ENCODE results near the gene DGLUCY.
A peak's percentile ranks its signal among the peaks of the same experiment; 100 is the strongest.

DGLUCY gene

GRCh38 chr14:91127924-91128323 lies 14.1 kb downstream of the DGLUCY start:
- Histone ChIP-seq H3K4me3 (ENCODE audit: low read depth, low read length) (no peak overlapping the region), H3K4me1 (ENCODE audit: control insufficient read depth, insufficient read depth, low read length) (no peaks in the 10 kb centered on the region), H3K9me3 (ENCODE audit: control insufficient read depth, insufficient read depth, low read depth, low read length) (no peaks in the 10 kb centered on the region), H3K36me3 (ENCODE audit: control insufficient read depth in 2 of 2, insufficient read depth in 1 of 2, low read length in 2 of 2) (peaks cover 10 to 18% of the 10 kb centered on the region in 2 experiments; a peak in 2 of 3 replicates), H3K27ac (ENCODE audit: extremely low read depth, low read depth, low read length) (no peak overlapping the region)
- ChIA-PET CTCF (interaction anchor here (0.6 to 0.7 kb wide), 3 partner anchors 12 to 241 kb away, joined by 3 to 5 read pairs (median 3); no protein-coding TSS in a partner anchor), POLR2A (no interaction called here)
- TF ChIP-seq ZNF707 (tag by site-specific recombination; IDR thresholded peaks at IDR 0.05) (peak; percentile 94), REST (tag by site-specific recombination; IDR thresholded peaks at IDR 0.05) (no peak)

GRCh38 chr14:91128699-91129098 lies 14.8 kb downstream of the DGLUCY start:
- POLR2A ChIA-PET = no interaction called here
- no peaks in the 10 kb centered on the region for H3K4me1 ChIP-seq (ENCODE audit: control insufficient read depth, insufficient read depth, low read length)
- CTCF ChIA-PET = interaction anchor here (0.6 to 1.4 kb wide), 3 partner anchors 12 to 45 kb away, joined by 3 read pairs; no protein-coding TSS in a partner anchor
- TF ChIP-seq GLIS2 (tag by site-specific recombination; IDR thresholded peaks at IDR 0.05) (no peak), HOXC10 (CRISPR knock-in tag; IDR thresholded peaks at IDR 0.05) (no peak)
- no peaks in the 10 kb centered on the region for H3K9me3 ChIP-seq (ENCODE audit: control insufficient read depth, insufficient read depth, low read depth, low read length)
- H3K4me3 ChIP-seq (ENCODE audit: low read depth, low read length) = no peak overlapping the region
- peaks cover 10 to 18% of the 10 kb centered on the region in 2 experiments; a peak in 2 of 3 replicates for H3K36me3 ChIP-seq (ENCODE audit: control insufficient read depth in 2 of 2, insufficient read depth in 1 of 2, low read length in 2 of 2)
- no peak overlapping the region for H3K27ac ChIP-seq (ENCODE audit: extremely low read depth, low read depth, low read length)

- Histone ChIP-seq H3K4me1 (ENCODE audit: control insufficient read depth, insufficient read depth, low read length) (no peaks in the 10 kb centered on the region), H3K27ac (ENCODE audit: extremely low read depth, low read depth, low read length) (no peak overlapping the region), H3K36me3 (ENCODE audit: control insufficient read depth in 2 of 2, insufficient read depth in 1 of 2, low read length in 2 of 2) (peaks cover 10 to 18% of the 10 kb centered on the region in 2 experiments; a peak in 2 of 3 replicates), H3K4me3 (ENCODE audit: low read depth, low read length) (no peak overlapping the region), H3K9me3 (ENCODE audit: control insufficient read depth, insufficient read depth, low read depth, low read length) (no peaks in the 10 kb centered on the region)
- POLR2A ChIA-PET = no interaction called here
- CTCF ChIA-PET = interaction anchor here (1.0 to 1.4 kb wide), 2 partner anchors 11 to 44 kb away, joined by 3 read pairs; no protein-coding TSS in a partner anchor
- TF ChIP-seq RBAK (tag by site-specific recombination; IDR thresholded peaks at IDR 0.05) (no peak), ZNF26 (tag by site-specific recombination; IDR thresholded peaks at IDR 0.05) (no peak), ZNF843 (tag by site-specific recombination; IDR thresholded peaks at IDR 0.05) (no peak), ZNF366 (tag by site-specific recombination; conservative IDR thresholded peaks at IDR 0.05) (no peak), ZNF169 (tag by site-specific recombination; IDR thresholded peaks at IDR 0.05) (no peak), ZNF610 (tag by site-specific recombination; IDR thresholded peaks at IDR 0.05; ENCODE audit: borderline replicate concordance) (no peak), EGR2 (tag by site-specific recombination; IDR thresholded peaks at IDR 0.05; ENCODE audit: low read depth) (no peak), ZBTB26 (tag by site-specific recombination; optimal IDR thresholded peaks at IDR 0.05) (no peak), AEBP2 (tag by site-specific recombination; IDR thresholded peaks at IDR 0.05; ENCODE audit: borderline replicate concordance) (no peak), ZNF639 (tag by site-specific recombination; IDR thresholded peaks at IDR 0.05) (no peak), SETDB1 (IDR thresholded peaks at IDR 0.05; ENCODE audit: insufficient read length, low read length) (no peak), SCRT1 (tag by site-specific recombination; IDR thresholded peaks at IDR 0.05; ENCODE audit: borderline replicate concordance) (no peak), ZNF514 (tag by site-specific recombination; IDR thresholded peaks at IDR 0.05) (no peak), CTCF (tag by site-specific recombination; IDR thresholded peaks at IDR 0.05) (no peak), KLF17 (tag by site-specific recombination; IDR thresholded peaks at IDR 0.05) (no peak)
Observed at GRCh38 chr14:91129261-91129660, 15.4 kb downstream of the DGLUCY start.
